ENCODE results near the gene EPHA2. TPM values are rescaled to one million over a fixed set of nuclear protein-coding genes. Genes with fewer than 3 reads are reported as not detected.

EPHA2 gene
- total and polyA plus RNA-seq, 12 donors: 0.83 to 49.5 (median 14.8) TPM

DNA sequence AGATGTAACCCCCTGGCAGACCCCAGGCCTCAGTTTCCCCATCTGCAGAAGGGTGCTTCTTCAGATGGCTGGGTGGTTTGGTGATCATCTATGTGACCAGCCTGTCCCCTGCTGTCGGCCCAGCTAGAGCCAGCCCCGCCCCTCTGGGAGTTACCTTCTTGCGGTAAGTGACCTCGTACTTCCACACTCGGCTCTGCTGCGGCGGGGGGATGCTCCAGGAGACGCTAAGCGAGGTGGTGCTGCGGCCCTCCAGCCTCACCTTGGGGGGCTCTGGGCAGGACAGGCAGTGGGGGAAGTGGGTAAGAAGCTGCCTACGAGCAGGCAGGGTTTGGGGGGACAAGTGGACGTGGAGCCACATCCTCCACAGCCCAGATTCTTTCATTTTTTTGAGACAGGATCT is 20.4 kb downstream of the EPHA2 start:
- no peak overlapping the region for H3K27ac ChIP-seq
- H3K36me3 ChIP-seq (replicated peaks in 1 of 2): peaks cover 0 to 64% of the 10 kb centered on the region in 2 donors
- peaks cover 20 to 25% of the 10 kb centered on the region in 2 donors for H3K4me1 ChIP-seq (replicated peaks in 1 of 2)
- no peak for TF ChIP-seq POLR2A (IDR thresholded peaks at IDR 0.05)
- TF ChIP-seq, protein P1, sequence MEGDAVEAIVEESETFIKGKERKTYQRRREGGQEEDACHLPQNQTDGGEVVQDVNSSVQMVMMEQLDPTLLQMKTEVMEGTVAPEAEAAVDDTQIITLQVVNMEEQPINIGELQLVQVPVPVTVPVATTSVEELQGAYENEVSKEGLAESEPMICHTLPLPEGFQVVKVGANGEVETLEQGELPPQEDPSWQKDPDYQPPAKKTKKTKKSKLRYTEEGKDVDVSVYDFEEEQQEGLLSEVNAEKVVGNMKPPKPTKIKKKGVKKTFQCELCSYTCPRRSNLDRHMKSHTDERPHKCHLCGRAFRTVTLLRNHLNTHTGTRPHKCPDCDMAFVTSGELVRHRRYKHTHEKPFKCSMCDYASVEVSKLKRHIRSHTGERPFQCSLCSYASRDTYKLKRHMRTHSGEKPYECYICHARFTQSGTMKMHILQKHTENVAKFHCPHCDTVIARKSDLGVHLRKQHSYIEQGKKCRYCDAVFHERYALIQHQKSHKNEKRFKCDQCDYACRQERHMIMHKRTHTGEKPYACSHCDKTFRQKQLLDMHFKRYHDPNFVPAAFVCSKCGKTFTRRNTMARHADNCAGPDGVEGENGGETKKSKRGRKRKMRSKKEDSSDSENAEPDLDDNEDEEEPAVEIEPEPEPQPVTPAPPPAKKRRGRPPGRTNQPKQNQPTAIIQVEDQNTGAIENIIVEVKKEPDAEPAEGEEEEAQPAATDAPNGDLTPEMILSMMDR (IDR thresholded peaks at IDR 0.05): no peak
- no peak for DNase-seq
- intact Hi-C loops (cut with DNase I): loop anchor here in 1 of 2 donors (10.0 kb wide), 1 partner anchor 51 kb away; no protein-coding TSS in a partner anchor
- WGBS, 4 donors: 78 to 90% (median 87%) methylated on average over 3 to 12 of the region's 12 CpGs
- no peak overlapping the region for H3K4me3 ChIP-seq
- no peaks in the 10 kb centered on the region for H3K9me3 ChIP-seq (replicated peaks in 1 of 3)
- H3K27me3 ChIP-seq: no peaks in the 10 kb centered on the region

DNA sequence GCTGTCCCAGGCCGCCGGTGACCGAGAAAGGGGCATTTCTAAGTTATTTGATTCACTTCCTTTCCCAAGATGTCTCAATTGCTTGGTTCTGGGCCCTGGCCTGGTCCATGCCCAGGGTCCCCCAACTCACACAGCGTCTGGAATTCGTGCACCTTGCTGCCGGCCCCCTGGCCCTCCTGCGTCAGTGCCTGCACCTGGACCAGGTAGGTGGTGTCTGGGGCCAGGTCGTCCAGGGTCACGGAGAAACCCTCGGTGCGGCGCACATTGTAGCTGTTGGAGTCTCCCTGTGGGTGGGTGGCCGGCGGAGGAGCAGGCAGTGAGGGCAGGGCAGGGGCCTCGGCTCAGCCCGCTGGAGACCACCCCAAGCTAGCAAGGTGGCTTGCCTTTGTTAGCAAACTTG is 21.0 kb downstream of the EPHA2 start:
- Histone ChIP-seq H3K4me3 (no peak overlapping the region), H3K36me3 (replicated peaks in 1 of 2) (peaks cover 0 to 70% of the 10 kb centered on the region in 2 donors), H3K4me1 (replicated peaks in 1 of 2) (peaks cover 14 to 19% of the 10 kb centered on the region in 2 donors), H3K9me3 (replicated peaks in 1 of 3) (no peaks in the 10 kb centered on the region), H3K27ac (no peak overlapping the region), H3K27me3 (no peaks in the 10 kb centered on the region)
- intact Hi-C loops (cut with DNase I): loop anchor here in 1 of 2 donors (10.0 kb wide), 1 partner anchor 50 kb away; no protein-coding TSS in a partner anchor
- 91 to 95% (median 94%) methylated on average over 12 to 16 of the region's 16 CpGs for WGBS, 4 donors
- TF ChIP-seq, protein P1 (IDR thresholded peaks at IDR 0.05): no peak
- no peak for TF ChIP-seq POLR2A (IDR thresholded peaks at IDR 0.05)
- DNase-seq: no peak

GRCh38 chr1:16134066-16134801 is 21.6 kb downstream of the EPHA2 start:
- Histone ChIP-seq H3K4me3 (no peak overlapping the region), H3K36me3 (replicated peaks in 1 of 2) (peaks cover 0 to 77% of the 10 kb centered on the region in 2 donors), H3K27me3 (no peaks in the 10 kb centered on the region), H3K4me1 (replicated peaks in 1 of 2) (peaks cover 11 to 12% of the 10 kb centered on the region in 2 donors), H3K9me3 (replicated peaks in 1 of 3) (no peaks in the 10 kb centered on the region), H3K27ac (peak overlapping the region in 2 of 5 donors; percentile 19 to 44)
- DNase-seq: peak in 1 of 7 donors; percentile 70
- intact Hi-C loops (cut with DNase I): loop anchor here in 1 of 2 donors (10.0 kb wide), 1 partner anchor 49 kb away; no protein-coding TSS in a partner anchor
- WGBS, 4 donors: 78 to 88% (median 82%) methylated on average over 29 to 33 of the region's 33 CpGs
- no peak for TF ChIP-seq POLR2A (IDR thresholded peaks at IDR 0.05)
- TF ChIP-seq, protein P1 (IDR thresholded peaks at IDR 0.05): no peak

DNA sequence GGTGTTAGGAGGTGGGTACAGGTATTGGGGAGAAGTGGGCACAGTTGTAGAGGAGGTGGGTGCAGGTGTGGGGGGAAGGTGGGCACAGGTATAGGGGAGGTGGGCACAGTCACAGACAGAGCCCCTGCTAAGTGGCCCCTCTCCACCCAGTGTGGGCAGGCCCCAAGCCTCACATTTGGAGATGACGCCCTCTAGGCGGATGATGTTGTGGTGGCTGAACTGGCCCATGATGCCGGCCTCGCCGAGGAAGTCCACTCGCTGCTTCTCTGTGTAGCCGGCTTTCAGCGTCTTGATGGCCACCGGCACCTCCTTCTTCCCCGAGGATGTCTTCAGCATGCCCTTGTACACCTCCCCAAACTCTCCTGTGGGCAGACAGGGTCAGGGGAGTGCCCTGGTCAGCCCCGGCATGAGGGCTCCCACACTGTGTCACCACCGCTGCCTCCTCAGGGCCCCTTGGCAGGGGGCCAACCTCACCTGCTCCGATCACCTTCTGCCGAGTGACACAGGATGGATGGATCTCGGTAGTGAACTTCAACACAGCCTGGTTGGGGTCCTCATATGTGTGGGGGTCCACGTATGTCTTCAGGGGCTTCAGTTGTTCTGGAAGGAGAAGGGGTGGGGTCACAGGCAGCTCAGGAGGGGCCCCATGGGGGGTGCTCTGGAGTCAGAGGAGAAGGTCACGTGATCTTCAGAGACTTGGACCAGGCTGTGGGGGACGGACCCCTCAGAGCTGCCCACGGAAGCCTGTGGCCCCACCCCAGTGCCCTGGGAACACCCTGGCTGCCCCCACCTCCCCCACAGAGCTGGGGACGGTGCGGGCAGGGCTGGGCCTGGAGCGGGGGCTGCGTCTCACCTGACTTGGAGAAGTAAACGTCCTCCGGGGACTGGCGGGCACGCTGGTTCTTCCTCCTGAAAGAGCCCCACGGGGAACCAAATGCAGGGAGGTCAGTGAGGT is 22.6 kb downstream of the EPHA2 start:
- Histone ChIP-seq H3K36me3 (replicated peaks in 1 of 2) (peaks cover 0 to 86% of the 10 kb centered on the region in 2 donors), H3K4me3 (no peak overlapping the region), H3K4me1 (replicated peaks in 1 of 2) (peaks cover 1 to 3% of the 10 kb centered on the region in 2 donors), H3K27ac (peak overlapping the region in 2 of 5 donors; percentile 19 to 44), H3K9me3 (replicated peaks in 1 of 3) (no peaks in the 10 kb centered on the region), H3K27me3 (no peaks in the 10 kb centered on the region)
- TF ChIP-seq, protein P1 (IDR thresholded peaks at IDR 0.05): no peak
- TF ChIP-seq POLR2A (IDR thresholded peaks at IDR 0.05): no peak
- DNase-seq: no peak
- intact Hi-C loops (cut with DNase I): loop anchor here in 1 of 2 donors (10.0 kb wide), 1 partner anchor 48 kb away; no protein-coding TSS in a partner anchor
- WGBS, 4 donors: 79 to 85% (median 84%) methylated on average over 16 to 28 of the region's 28 CpGs

All from adrenal gland (tissue), 12 donors.